Measurements from ENCODE around the gene PHKA2. TPM values are rescaled to one million over a fixed set of nuclear protein-coding genes. Genes with fewer than 3 reads are reported as not detected.

PHKA2 gene
- polyA plus RNA-seq, 3 donors: 32.6 to 35.4 (median 33.1) TPM

DNA sequence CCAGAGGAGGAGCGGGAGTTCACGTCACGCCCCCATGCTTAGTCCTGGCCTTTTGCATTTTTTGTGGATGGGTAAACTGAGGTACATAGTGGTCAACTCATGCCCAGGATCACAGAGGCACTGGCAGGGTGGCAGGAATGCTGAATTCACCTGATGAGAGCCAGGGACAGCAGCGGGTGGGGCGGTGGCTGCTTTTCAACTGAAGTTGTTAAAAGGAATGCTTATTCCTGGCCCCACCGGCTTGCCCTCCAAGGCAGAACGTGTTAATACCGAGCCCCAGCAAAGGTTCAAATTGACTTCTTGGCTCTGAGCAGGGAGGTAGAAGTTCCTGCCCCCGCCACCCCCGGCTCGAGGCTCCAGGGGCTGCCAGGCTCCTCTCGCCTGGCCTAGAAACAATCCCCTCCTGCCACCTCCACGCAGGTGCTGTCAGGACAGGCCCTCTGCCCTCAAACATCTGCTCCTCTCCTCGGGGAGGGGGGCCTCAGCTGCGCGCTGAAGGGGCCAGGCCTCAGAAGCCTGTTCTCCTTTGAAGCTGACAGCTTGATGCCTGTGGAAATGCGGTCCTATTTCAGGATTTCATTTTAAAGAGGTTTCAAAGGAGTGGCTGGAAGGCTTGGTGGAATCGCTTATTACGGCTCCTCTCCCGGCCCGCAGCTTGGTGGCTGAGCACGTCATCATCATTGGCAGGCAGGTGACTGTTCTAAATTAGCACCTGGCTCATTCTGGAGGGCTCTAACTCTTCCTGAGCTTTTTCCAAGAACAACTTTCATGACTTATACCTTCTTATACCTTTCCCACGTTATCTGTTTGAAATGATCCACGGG lies 93.0 kb downstream of the PHKA2 start:
- no peak for DNase-seq (ENCODE audit: low read depth in 3 of 3, low spot score in 2 of 3)

DNA sequence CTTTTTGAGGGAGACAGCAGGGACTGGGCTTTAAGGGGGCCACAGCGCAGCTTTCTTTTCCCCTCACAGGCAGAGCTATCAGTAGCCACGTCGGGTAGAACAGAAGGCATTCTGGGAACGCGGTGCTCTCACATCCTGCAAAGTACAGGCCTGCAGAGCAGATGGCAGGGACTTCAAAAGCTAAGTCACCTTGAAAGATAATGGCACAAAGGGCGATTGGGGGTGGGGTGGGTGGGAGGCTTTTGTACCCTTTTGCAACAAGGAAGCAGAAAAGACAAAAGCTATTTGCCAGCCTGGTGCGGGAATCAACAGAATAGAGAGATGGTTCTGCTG lies 93.9 kb downstream of the PHKA2 start:
- DNase-seq (ENCODE audit: low read depth in 3 of 3, low spot score in 2 of 3): no peak

DNA sequence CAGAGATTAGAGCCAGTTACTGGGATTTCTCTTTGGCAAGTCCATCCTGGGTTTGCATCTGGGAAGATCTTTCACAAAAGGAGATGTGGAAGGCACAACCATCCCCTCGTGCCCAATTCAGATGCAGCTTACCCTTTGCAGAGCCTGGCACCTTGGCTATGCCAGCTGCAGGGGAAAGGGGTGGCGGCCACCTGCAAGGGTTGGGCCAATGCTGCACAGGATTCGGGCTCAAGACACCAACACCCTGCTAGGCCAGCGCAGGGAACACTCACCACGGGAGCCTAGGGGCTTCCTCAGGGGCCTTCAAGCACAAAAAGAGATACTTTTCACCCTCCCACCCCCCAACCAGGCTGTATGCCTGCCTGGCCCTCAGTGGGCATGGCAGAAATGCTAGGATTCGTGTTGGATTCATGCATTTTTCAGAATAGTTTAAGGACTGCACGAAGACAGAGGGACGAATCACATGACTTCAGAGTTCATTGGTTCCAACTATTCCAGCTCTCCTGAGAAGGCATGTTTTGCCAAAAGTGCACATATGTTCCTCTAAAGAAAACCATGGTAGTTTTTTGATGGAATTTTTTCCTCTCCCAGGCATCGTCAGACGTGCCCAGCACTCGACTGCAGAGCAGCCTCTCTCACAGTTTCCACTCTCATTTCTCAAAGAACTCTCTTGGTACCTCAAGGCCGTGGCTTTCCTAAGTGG lies 94.4 kb downstream of the PHKA2 start:
- no peak for DNase-seq (ENCODE audit: low read depth in 3 of 3, low spot score in 2 of 3)

- DNase-seq (ENCODE audit: low read depth in 3 of 3, low spot score in 2 of 3): no peak
These were observed 95.6 kb downstream of the PHKA2 start for GRCh38 chrX:18888281-18888680.

- no peak for DNase-seq (ENCODE audit: low read depth in 3 of 3, low spot score in 2 of 3)
These were observed 96.1 kb downstream of the PHKA2 start for GRCh38 chrX:18887825-18888212.

GRCh38 chrX:18887177-18887824 lies 96.6 kb downstream of the PHKA2 start:
- DNase-seq (ENCODE audit: low read depth in 3 of 3, low spot score in 2 of 3): no peak

GRCh38 chrX:18886344-18887161 lies 97.4 kb downstream of the PHKA2 start:
- DNase-seq (ENCODE audit: low read depth in 3 of 3, low spot score in 2 of 3): no peak

GRCh38 chrX:18886005-18886343 lies 97.9 kb downstream of the PHKA2 start:
- no peak for DNase-seq (ENCODE audit: low read depth in 3 of 3, low spot score in 2 of 3)

DNA sequence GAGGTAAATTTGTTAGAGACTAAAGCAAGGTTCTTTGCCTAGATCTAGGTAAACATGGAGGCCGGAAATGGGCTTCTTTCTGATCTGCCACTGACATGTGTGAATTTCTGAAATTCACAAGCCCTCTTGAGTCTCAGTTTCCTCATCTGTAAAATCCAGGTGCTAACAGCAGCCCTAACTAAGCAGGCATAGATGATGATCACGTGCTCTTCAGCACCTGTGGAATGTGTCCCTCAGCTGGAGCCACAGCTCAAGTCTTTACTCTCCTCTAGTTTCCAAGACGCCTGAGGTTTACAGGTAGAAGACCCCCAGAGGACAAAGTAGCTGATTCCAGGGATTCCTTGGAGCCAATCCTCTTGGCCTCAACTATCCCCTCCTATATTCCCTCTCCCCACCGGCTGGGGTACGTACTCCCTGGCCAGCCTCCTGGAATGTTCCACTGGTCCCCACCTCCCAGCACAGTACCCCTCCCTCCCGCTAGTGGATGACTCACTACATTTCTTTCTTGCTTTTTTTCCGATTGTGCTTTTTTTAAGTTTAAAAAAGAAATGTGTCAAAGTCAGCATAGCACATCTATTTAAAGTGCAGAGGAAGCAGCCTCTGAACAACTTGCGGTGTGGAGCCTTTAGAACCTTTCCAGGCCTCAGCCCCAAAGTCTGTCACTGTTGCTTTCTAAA lies 98.4 kb downstream of the PHKA2 start:
- DNase-seq (ENCODE audit: low read depth in 3 of 3, low spot score in 2 of 3): no peak

DNA sequence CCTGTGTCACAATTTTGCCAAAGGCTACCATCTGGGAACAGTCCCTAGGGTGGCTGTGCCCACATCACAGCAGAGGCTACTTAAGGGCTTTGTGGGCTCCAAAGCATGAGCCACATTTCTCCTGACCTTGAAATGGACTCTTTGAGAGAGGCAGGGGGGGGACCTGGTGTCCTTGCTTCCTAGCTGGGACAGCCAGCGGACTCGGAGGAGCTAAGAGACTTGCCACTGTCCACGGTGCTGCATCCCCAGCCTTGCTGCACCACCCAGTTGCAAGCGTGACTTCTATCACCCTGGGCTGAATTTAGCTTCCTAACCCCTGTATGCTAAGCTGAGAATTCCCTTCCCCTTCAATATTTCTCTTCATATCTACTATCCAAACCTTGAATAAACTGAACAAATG lies 99.0 kb downstream of the PHKA2 start:
- no peak for DNase-seq (ENCODE audit: low read depth in 3 of 3, low spot score in 2 of 3)

DNA sequence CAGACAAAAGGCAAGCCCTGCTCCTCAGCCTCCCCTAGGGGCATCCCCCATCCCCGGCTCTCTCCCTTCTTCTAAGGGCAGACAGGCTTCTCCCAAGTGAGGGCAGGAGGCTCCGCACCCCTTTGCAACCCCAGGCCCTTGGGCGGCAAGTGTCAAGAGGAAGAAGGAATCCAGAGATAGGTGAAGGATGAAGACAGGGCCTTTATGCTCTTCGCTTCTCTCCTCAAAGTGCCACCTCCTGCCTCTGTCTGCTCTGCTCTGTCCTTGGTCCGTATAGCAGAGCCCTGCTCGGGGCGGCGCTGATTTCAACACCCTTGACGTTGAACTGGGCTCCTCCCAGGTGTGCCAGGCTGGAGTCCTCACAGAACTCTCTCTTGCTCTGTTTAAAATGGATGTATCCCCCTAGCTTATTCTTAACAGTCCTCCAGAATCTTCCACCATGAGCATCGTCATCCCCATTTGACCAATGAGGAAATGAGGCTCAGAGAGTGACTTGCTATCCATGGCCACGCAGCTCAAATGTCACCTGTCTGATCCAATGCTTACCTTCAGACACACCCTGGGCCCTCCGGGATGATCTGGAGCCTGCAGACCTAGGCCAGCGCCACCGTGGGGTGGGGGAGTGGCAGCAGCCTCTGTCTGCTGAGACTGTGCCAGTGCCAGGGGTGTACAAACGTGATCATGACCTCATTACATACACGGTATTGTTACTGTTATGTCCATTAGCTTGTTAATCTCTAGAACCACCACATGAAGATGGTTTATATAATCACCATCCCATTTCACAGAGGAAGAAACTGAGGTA lies 99.8 kb downstream of the PHKA2 start:
- no peak for DNase-seq (ENCODE audit: low read depth in 3 of 3, low spot score in 2 of 3)

DNA sequence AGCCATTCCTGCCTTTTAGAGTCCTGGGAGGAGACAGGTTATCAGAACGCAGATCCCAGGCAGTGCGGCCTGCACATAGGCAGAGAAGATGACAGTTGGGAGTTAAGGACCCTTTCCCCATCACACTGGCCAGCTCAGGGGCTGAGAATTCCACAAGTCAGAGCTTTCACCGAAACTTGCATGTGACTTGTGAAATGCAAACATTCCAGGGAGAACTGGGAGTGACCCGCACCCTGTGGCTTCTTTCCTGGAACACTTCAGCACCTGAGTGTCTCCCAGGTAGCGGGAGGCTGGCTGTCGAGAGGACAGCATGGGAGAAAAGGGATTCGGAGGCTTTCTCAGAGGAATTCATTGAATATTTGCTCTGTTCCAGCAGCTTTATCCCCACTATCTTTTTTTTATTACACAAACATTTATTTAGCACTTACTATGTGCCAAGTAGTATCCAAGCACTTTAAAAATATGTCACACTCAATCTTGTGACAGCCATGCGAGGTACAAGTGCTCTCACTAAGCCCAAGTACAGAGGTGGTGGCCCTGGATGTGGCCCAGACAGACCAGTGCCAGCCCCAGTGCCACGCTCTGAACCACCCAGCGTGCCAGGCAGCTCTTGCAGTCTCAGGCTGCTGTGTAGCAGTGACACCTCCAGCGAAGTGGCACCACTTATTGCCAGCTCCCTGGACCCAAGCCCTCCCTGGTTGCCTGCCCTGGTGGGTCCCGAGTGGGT lies 100.5 kb downstream of the PHKA2 start:
- DNase-seq (ENCODE audit: low read depth in 3 of 3, low spot score in 2 of 3): no peak

DNA sequence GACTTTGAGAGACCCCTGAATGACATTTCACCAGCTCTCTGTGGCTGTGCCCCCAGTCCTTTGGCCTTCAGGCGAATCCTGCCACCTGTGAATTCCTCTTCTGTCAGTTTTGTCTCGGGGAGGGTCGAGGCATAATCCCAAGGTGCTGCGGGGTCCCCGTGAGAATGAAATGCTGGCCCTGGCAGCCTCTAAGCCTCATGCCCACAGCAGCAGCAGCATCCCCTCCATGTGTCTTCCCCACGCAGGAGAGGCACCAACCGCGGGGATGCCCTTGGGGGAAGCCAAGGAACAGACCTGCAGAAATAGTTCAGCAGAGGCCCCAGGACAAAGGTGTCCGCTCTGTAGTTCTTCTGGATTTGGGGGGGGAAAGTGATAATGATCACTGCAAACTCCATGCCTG lies 104.8 kb downstream of the PHKA2 start:
- no peak for DNase-seq (ENCODE audit: low read depth in 3 of 3, low spot score in 2 of 3)

DNA sequence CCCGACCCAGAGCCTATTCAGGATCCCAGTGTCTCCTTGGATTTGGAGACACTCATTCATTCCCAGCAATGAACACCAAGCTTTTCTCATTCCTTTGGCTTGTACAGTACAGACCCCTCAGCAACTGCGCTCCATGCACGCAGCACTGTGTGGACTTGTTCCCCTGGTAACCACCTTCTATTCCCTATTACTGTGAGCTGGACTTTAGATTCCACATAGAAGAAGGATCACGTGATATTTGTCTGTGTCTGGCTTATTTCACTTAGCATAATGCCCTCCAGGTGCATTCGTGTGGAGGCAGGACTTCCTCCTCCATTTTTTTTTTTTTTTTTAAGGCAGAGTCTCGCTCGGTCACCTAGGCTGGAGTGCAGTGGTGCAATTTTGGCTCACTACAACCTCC lies 106.4 kb downstream of the PHKA2 start:
- DNase-seq (ENCODE audit: low read depth in 3 of 3, low spot score in 2 of 3): no peak

- no peak for DNase-seq (ENCODE audit: low read depth in 3 of 3, low spot score in 2 of 3)
These were observed 108.5 kb downstream of the PHKA2 start for GRCh38 chrX:18875256-18875878.

GRCh38 chrX:18874560-18875255 lies 109.2 kb downstream of the PHKA2 start:
- no peak for DNase-seq (ENCODE audit: low read depth in 3 of 3, low spot score in 2 of 3)

GRCh38 chrX:18873836-18874235 lies 110.1 kb downstream of the PHKA2 start:
- DNase-seq (ENCODE audit: low read depth in 3 of 3, low spot score in 2 of 3): no peak

DNA sequence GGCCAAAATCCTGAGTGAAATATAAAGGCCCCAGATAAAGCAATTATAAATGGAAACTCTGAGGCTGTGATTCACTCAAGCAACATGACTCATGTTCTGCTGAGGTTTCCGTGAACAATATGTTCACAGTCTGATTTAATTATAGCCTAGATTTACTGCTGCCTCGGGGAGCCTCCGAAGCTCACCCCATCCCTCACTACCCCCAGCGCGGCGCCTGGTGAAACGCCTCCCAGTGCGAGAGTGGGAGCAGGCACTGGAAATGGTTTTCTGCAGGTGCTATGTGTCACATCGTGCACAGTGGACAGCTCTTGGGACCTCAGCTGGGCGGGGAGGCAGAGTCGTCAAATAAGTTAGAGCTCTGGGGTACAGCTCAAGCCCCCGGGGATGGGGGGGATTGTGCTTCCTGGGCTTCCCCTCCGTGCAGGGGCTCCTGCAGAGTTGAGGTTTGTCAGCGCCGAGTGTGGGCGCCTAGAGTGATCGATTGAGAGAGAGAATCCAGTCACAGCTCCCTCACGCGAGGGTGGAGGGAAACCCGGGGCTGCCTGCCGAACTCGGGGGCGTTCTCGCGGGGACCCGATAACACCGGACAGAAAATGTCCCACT lies 110.6 kb downstream of the PHKA2 start:
- DNase-seq (ENCODE audit: low read depth in 3 of 3, low spot score in 2 of 3): no peak

Data from right renal cortex interstitium (tissue), 3 donors.